Prostate gland (tissue), 2 donors: ENCODE results near the gene FAM43A.

ENCODE experiments used
- POLR2A ChIP-seq: fragments of 450-650 bp; IDR thresholded peaks from one replicate; pipeline ENCODE4 v1.6.1; 2016; ENCODE audit warnings: antibody characterized with exemption, mild to moderate bottlenecking
- POLR2AphosphoS5 ChIP-seq: sonication (generic); formaldehyde crosslinking; IDR thresholded peaks from one replicate; pipeline ENCODE4 v1.6.1; 2017; ENCODE audit warnings: antibody characterized with exemption
- TF ChIP-seq, protein P1 (sequence below), 4 experiments: fragments of 200-600 bp in 2 of 4; fragments of 450-650 bp in 2 of 4; sonication (generic) in 2 of 4; IDR thresholded peaks; 1 replicate in 3 of 4; 2 replicates in 1 of 4; pipeline ENCODE4 v1.5.1; 2016 to 2019; ENCODE audit warnings: antibody characterized with exemption in 4 of 4, mild to moderate bottlenecking in 2 of 4, moderate library complexity in 2 of 4

DNA sequence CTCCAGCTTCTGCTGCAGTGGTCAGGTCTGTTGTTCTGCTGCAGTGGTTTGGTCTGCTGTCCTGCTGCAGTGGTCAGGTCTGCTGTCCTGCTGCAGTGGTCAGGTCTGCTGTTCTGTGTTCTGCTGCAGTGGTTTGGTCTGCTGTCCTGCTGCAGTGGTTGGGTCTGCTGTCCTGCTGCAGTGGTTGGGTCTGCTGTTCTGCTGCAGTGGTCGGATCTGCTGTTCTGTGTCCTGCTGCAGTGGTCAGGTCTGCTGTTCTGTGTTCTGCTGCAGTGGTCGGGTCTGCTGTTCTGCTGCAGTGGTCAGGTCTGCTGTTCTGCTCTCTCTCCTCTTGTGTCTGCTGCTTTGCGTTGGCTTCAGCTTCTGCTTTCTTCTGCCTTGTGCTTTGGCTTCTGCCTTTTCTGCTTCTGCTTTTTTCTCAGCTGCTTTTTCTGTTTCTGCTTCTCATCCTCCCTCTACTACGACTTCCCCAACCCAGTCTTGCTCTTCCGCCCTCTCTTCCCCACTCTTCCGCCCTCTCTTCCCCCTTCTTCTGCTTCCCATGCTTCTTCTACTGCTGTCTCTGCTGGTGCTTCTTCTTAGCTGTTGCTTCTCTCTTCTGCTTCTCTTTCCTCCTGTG is 50.7 kb downstream of the FAM43A start:
- TF ChIP-seq, protein P1, sequence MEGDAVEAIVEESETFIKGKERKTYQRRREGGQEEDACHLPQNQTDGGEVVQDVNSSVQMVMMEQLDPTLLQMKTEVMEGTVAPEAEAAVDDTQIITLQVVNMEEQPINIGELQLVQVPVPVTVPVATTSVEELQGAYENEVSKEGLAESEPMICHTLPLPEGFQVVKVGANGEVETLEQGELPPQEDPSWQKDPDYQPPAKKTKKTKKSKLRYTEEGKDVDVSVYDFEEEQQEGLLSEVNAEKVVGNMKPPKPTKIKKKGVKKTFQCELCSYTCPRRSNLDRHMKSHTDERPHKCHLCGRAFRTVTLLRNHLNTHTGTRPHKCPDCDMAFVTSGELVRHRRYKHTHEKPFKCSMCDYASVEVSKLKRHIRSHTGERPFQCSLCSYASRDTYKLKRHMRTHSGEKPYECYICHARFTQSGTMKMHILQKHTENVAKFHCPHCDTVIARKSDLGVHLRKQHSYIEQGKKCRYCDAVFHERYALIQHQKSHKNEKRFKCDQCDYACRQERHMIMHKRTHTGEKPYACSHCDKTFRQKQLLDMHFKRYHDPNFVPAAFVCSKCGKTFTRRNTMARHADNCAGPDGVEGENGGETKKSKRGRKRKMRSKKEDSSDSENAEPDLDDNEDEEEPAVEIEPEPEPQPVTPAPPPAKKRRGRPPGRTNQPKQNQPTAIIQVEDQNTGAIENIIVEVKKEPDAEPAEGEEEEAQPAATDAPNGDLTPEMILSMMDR (IDR thresholded peaks at IDR 0.05) = no peak
- no peak for TF ChIP-seq POLR2AphosphoS5
- TF ChIP-seq POLR2A = no peak
